ENCODE results near the gene TECPR1.
"Not testable (repeated sequence)": the region's sequence is repeated elsewhere in the genome, so short reads cannot be mapped to it uniquely, and the experiment has no call there.

Gene TECPR1

GRCh38 chr7:98223898-98224700, 27.9 kb downstream of the TECPR1 start:
- no peak for DNase-seq

GRCh38 chr7:98223351-98223897, 28.6 kb downstream of the TECPR1 start:
- no peak for DNase-seq

GRCh38 chr7:98222533-98223195, 29.4 kb downstream of the TECPR1 start:
- DNase-seq = no peak

- DNase-seq = no peak
Observed at GRCh38 chr7:98221611-98222532, 30.2 kb downstream of the TECPR1 start.

- DNase-seq = not testable (repeated sequence)
Observed at GRCh38 chr7:98219382-98219781, 32.6 kb downstream of the TECPR1 start.

- DNase-seq = no peak
Observed at GRCh38 chr7:98217623-98218582, 34.1 kb downstream of the TECPR1 start.

- no peak for DNase-seq
Observed at GRCh38 chr7:98216941-98217622, 35.0 kb downstream of the TECPR1 start.

GRCh38 chr7:98215561-98216495, 36.2 kb downstream of the TECPR1 start:
- no peak for DNase-seq

- no peak for DNase-seq
Observed at GRCh38 chr7:98214811-98215321, 37.2 kb downstream of the TECPR1 start.

- DNase-seq = no peak
Observed at GRCh38 chr7:98213888-98214810, 37.9 kb downstream of the TECPR1 start.

- no peak for DNase-seq
Observed at GRCh38 chr7:98213296-98213887, 38.6 kb downstream of the TECPR1 start.

GRCh38 chr7:98212532-98213041, 39.4 kb downstream of the TECPR1 start:
- DNase-seq = no peak

GRCh38 chr7:98211676-98212531, 40.1 kb downstream of the TECPR1 start:
- peak; percentile 13 for DNase-seq

- DNase-seq = peak; percentile 38
Observed at GRCh38 chr7:98211221-98211675, 40.8 kb downstream of the TECPR1 start, which contains the start of gene BHLHA15. TSS of gene BHLHA15 (plus strand) at chr7:98211439. CDS start at chr7:98212310, 871 bp downstream.

- DNase-seq = peak; percentile 17
Observed at GRCh38 chr7:98210513-98211220, 41.4 kb downstream of the TECPR1 start.
